OCI-LY7 (cell line): Measurements from ENCODE around the gene ZCCHC4. TPM values are rescaled to one million over a fixed set of nuclear protein-coding genes. Genes with fewer than 3 reads are reported as not detected.

Experiments used
- BruUV-seq: library from RNA; stranded (reverse); fragments of 400-500 nt; replicated peaks from 2 replicates; lab custom pipeline; 2021; lab: Mats Ljungman, UMichigan
- CTCF ChIA-PET: fragments of 300-600 bp; sonication (Branson Sonifier 250); formaldehyde crosslinking; loops from one replicate; lab custom pipeline; 2022; ENCODE audit warnings: antibody characterized with exemption; ENCODE audit not compliant: unreplicated experiment; lab: Charles Lee
- POLR2A ChIA-PET: fragments of 300-600 bp; sonication (Branson Sonifier 250); formaldehyde crosslinking; loops from one replicate; lab custom pipeline; 2022; ENCODE audit warnings: antibody characterized with exemption; lab: Charles Lee
- DNase-seq: peaks from one replicate; pipeline ENCODE4 v3.0.0-alpha.2; 2015; ENCODE audit warnings: low spot score
- H2AFZ ChIP-seq: fragments of 200-600 bp; sonication (generic), shearing (Covaris generic); 2 replicates; pipeline ENCODE4 v1.6.1; 2014; ENCODE audit warnings: mild to moderate bottlenecking, antibody characterized with exemption, low read length, moderate library complexity
- H3K27ac ChIP-seq: fragments of 200-600 bp; sonication (generic); 2 replicates; pipeline ENCODE4 v1.5.1; 2014; ENCODE audit warnings: mixed run types, low read depth, mild to moderate bottlenecking, moderate library complexity, low read length, inconsistent platforms; ENCODE audit not compliant: poor library complexity, severe bottlenecking
- H3K36me3 ChIP-seq: fragments of 200-600 bp; sonication (generic); 2 replicates; pipeline ENCODE4 v1.6.1; 2014; ENCODE audit warnings: mild to moderate bottlenecking, antibody characterized with exemption, low read length, moderate library complexity, mixed read lengths; ENCODE audit not compliant: insufficient read depth
- H3K4me1 ChIP-seq: fragments of 200-600 bp; sonication (generic); 2 replicates; pipeline ENCODE4 v1.5.1; 2014; ENCODE audit warnings: mild to moderate bottlenecking, low read length; ENCODE audit not compliant: insufficient read depth, poor library complexity, severe bottlenecking
- H3K4me2 ChIP-seq: fragments of 200-600 bp; sonication (generic); 2 replicates; pipeline ENCODE4 v1.6.1; 2014; ENCODE audit warnings: mild to moderate bottlenecking, low read length
- H3K4me3 ChIP-seq: fragments of 200-600 bp; sonication (generic); 2 replicates; pipeline ENCODE4 v1.5.1; 2014; ENCODE audit warnings: mild to moderate bottlenecking, low read depth, low read length; ENCODE audit not compliant: poor library complexity, severe bottlenecking
- H3K79me2 ChIP-seq: fragments of 200-600 bp; sonication (generic); 2 replicates; pipeline ENCODE4 v1.6.1; 2016; ENCODE audit warnings: low read depth, mild to moderate bottlenecking, low read length, moderate library complexity, mixed read lengths; ENCODE audit not compliant: insufficient read depth
- H3K9me2 ChIP-seq: fragments of 200-600 bp; sonication (generic); 2 replicates; pipeline ENCODE4 v1.6.1; 2016; ENCODE audit warnings: mild to moderate bottlenecking, low read length, mixed read lengths; ENCODE audit not compliant: insufficient read depth
- H3K9me3 ChIP-seq: fragments of 200-600 bp; sonication (generic); 2 replicates; pipeline ENCODE4 v1.6.1; 2014; ENCODE audit warnings: mild to moderate bottlenecking, mixed run types, low read length, mixed read lengths
- H4K20me1 ChIP-seq: fragments of 200-600 bp; sonication (generic); 2 replicates; pipeline ENCODE4 v1.6.1; 2014; ENCODE audit warnings: mild to moderate bottlenecking, antibody characterized with exemption, low read length, moderate library complexity, mixed read lengths; ENCODE audit not compliant: insufficient read depth
- EZH2phosphoT487 ChIP-seq: fragments of 200-600 bp; sonication (generic); IDR thresholded peaks from 2 replicates; pipeline ENCODE4 v1.6.1; 2018; ENCODE audit warnings: low read depth, borderline replicate concordance, mild to moderate bottlenecking, mixed run types, antibody characterized with exemption, low read length, moderate library complexity, mixed read lengths
- intact Hi-C: fragments of 100-400 bp; cut with micrococcal nuclease; formaldehyde crosslinking; loops from one replicate; pipeline ENCODE4 v1.10.0; 2022; ENCODE audit not compliant: unreplicated experiment
- total RNA-seq, 2 experiments: library from RNA; depleted of rRNA in 1 of 2; stranded (reverse); fragments of >200 nt in 1 of 2; shearing (Covaris generic) in 1 of 2; gene quantifications; 2 replicates each; pipeline ENCODE4 v1.2.3, GENCODE V29; 2014 to 2022
- TF ChIP-seq, protein P1 (sequence below): fragments of 200-600 bp; sonication (generic); conservative IDR thresholded peaks from 2 replicates; pipeline ENCODE4 v1.5.1; 2014; ENCODE audit warnings: mild to moderate bottlenecking, antibody characterized with exemption, low read length, moderate library complexity, mixed read lengths

The ZCCHC4 gene
- total RNA-seq, 2 experiments from 2014 or later, result 14.9 to 15.2 TPM

DNA sequence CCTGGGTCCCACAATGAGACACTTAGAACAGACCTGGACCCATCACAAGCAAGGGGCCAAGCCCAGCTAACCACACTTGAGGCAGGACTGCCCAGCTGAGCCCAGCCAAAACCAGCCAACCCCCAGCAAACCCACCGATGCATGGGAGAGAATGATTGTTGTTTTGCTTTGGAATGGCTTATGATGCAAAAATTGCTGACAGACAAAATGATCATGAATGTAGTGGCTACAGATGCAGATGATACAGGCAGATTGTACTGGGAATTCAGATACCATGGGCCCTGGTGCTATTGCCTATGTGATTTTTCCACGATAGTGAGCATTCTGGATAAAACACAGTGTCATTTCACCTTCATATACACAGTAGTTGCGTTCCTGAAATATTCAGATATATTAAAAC, 9.0 kb upstream of the ZCCHC4 start:
- POLR2A ChIA-PET, result interaction anchor here (2.0 kb wide), 1 partner anchor 9 kb away, joined by 5 read pairs; the partner anchor contains the start of gene ZCCHC4
- no peak overlapping the region for H3K4me2 ChIP-seq

DNA sequence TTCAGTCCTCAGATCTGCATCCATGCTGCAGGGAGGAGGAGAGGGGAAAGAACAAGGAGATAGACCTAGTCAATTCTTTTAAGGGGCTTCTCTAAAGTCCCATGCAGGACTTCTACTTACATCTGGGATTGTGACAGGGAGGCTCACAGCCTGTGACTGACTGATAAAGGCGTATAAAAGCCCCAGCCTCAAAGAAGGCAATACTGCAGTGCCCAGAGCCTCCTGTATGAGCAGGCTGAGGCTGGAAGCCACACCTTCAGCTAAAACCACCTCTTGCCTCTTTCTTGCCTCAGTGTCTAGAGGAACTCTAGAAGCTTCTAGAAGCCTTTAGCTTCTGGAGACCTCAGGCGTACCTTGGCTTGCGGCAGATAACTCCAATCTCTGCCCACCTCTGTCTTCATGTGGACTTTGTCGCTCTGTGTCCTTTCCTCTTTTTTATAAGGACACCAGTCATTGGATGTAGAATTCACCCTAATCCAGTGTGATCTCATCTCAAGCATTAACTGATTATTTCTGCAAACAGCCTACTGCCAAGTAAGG, 6.0 kb upstream of the ZCCHC4 start:
- DNase-seq, result no peak
- BruUV-seq, result no TSS peak
- intact Hi-C loops, result no loop called here
- Histone ChIP-seq H4K20me1 (no peaks in the 10 kb centered on the region), H3K36me3 (no peaks in the 10 kb centered on the region), H3K79me2 (no peaks in the 10 kb centered on the region), H3K9me3 (no peaks in the 10 kb centered on the region), H3K4me2 (no peak overlapping the region), H2AFZ (no peak overlapping the region), H3K9me2 (no peaks in the 10 kb centered on the region), H3K27ac (no peak overlapping the region), H3K4me1 (peaks cover 25% of the 10 kb centered on the region), H3K4me3 (no peak overlapping the region)
- CTCF ChIA-PET, result interaction anchor here (0.9 kb wide), 1 partner anchor 73 kb away, joined by 3 read pairs; the partner anchor contains the start of gene PI4K2B
- POLR2A ChIA-PET, result no interaction called here
- TF ChIP-seq, protein P1, sequence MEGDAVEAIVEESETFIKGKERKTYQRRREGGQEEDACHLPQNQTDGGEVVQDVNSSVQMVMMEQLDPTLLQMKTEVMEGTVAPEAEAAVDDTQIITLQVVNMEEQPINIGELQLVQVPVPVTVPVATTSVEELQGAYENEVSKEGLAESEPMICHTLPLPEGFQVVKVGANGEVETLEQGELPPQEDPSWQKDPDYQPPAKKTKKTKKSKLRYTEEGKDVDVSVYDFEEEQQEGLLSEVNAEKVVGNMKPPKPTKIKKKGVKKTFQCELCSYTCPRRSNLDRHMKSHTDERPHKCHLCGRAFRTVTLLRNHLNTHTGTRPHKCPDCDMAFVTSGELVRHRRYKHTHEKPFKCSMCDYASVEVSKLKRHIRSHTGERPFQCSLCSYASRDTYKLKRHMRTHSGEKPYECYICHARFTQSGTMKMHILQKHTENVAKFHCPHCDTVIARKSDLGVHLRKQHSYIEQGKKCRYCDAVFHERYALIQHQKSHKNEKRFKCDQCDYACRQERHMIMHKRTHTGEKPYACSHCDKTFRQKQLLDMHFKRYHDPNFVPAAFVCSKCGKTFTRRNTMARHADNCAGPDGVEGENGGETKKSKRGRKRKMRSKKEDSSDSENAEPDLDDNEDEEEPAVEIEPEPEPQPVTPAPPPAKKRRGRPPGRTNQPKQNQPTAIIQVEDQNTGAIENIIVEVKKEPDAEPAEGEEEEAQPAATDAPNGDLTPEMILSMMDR, result no peak
- TF ChIP-seq EZH2phosphoT487, result no peak

More for the DNA sequence above, 9.0 kb upstream of the ZCCHC4 start:
- H3K36me3 ChIP-seq, result no peaks in the 10 kb centered on the region
- CTCF ChIA-PET, result no interaction called here
- H4K20me1 ChIP-seq, result no peaks in the 10 kb centered on the region
- H2AFZ ChIP-seq, result no peak overlapping the region
- intact Hi-C loops, result no loop called here
- no peak overlapping the region for H3K4me3 ChIP-seq
- H3K27ac ChIP-seq, result no peak overlapping the region
- H3K9me3 ChIP-seq, result no peaks in the 10 kb centered on the region
- no TSS peak for BruUV-seq
- DNase-seq, result no peak
- no peak for TF ChIP-seq EZH2phosphoT487
- TF ChIP-seq, protein P1, result no peak
- no peaks in the 10 kb centered on the region for H3K9me2 ChIP-seq
- peaks cover 7% of the 10 kb centered on the region for H3K4me1 ChIP-seq
- no peaks in the 10 kb centered on the region for H3K79me2 ChIP-seq

DNA sequence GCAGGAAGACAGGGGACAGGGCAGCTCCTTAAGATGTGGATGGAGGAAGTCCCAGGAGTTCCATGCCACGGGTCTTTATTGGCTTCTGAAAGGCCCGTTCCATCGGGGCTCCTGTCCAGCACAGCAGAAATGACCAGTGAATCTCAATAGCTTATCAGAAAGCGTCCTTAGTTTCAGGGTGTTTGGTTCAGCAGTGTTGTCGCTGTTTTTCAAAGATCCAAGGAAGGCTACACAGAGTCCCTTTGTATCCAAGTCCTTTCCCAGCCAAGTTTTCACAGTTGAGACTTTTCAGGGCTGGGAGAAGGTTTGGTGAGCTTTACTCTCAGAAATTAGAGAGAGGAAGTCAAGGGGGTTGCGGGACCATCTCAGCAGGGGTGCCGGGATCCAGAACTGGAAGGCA, 5.0 kb upstream of the ZCCHC4 start:
- Histone ChIP-seq H4K20me1 (no peaks in the 10 kb centered on the region), H3K36me3 (no peaks in the 10 kb centered on the region), H3K4me2 (no peak overlapping the region), H3K27ac (no peak overlapping the region), H3K4me3 (no peak overlapping the region), H3K9me2 (no peaks in the 10 kb centered on the region), H3K79me2 (no peaks in the 10 kb centered on the region), H3K4me1 (peaks cover 30% of the 10 kb centered on the region), H2AFZ (0 out of 2 replicates have a peak overlapping the region, but pooled peaks have one; percentile 11), H3K9me3 (no peaks in the 10 kb centered on the region; the same call in 1 of the 2 replicates)
- no peak for DNase-seq
- ChIA-PET POLR2A (interaction anchor here (0.6 to 0.7 kb wide), 2 partner anchors 723 to 924 kb away, joined by 3 read pairs; no protein-coding TSS in a partner anchor), CTCF (no interaction called here)
- BruUV-seq, result no TSS peak
- no peak for TF ChIP-seq EZH2phosphoT487
- TF ChIP-seq, protein P1, result no peak
- intact Hi-C loops, result no loop called here
